GM21529 (cell line): ENCODE results near the gene NXPH4.

Experiments used
- ATAC-seq: cut with Tn5 transposase; IDR thresholded peaks from one replicate; pipeline ENCODE4 v1.9.1; 2021; ENCODE audit not compliant: unreplicated experiment

Gene NXPH4

GRCh38 chr12:57230381-57231155 lies 14.0 kb downstream of the NXPH4 start:
- ATAC-seq, result no peak

- no peak for ATAC-seq
Observed at GRCh38 chr12:57231276-57232021, 14.9 kb downstream of the NXPH4 start.

DNA sequence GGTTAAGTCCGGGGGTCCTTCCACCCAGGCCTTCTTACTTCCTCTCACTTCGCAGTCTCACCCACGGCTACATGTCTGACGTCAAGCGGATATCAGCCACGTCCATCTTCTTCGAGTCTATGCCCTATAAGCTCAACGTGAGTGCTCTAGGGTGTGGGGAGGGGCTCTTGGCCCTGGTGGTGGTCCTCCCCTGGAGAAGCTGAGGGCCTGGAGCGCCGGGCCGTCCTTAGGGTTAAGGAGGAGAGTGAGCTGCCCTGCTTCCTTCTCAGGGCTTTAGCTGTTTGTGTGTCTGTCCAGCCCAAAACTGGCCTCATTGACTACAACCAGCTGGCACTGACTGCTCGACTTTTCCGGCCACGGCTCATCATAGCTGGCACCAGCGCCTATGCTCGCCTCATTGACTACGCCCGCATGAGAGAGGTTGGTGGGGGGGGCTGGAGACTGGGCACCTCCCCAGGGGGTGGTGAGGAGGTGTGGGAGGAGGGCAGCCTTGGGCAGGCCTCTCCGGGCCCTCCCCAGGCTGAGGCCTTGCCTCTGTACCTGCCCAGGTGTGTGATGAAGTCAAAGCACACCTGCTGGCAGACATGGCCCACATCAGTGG lies 15.7 kb downstream of the NXPH4 start:
- no peak for ATAC-seq

- ATAC-seq, result no peak
Observed at GRCh38 chr12:57233357-57234232, 17.0 kb downstream of the NXPH4 start.

DNA sequence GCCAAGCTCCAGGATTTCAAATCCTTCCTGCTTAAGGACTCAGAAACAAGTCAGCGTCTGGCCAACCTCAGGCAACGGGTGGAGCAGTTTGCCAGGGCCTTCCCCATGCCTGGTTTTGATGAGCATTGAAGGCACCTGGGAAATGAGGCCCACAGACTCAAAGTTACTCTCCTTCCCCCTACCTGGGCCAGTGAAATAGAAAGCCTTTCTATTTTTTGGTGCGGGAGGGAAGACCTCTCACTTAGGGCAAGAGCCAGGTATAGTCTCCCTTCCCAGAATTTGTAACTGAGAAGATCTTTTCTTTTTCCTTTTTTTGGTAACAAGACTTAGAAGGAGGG lies 17.6 kb downstream of the NXPH4 start:
- ATAC-seq, result no peak

DNA sequence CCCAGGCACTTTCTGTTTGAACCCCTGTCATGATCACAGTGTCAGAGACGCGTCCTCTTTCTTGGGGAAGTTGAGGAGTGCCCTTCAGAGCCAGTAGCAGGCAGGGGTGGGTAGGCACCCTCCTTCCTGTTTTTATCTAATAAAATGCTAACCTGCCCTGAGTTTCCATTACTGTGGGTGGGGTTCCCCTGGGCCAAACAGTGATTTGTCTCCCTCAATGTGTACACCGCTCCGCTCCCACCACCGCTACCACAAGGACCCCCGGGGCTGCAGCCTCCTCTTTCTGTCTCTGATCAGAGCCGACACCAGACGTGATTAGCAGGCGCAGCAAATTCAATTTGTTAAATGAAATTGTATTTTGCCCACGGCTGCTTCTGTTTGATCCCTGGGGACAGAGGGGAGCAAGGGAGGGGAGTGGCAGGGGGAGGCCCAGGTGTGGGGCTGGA lies 18.0 kb downstream of the NXPH4 start:
- no peak for ATAC-seq

- ATAC-seq, result no peak
Observed at GRCh38 chr12:57235017-57235727, 18.6 kb downstream of the NXPH4 start.

DNA sequence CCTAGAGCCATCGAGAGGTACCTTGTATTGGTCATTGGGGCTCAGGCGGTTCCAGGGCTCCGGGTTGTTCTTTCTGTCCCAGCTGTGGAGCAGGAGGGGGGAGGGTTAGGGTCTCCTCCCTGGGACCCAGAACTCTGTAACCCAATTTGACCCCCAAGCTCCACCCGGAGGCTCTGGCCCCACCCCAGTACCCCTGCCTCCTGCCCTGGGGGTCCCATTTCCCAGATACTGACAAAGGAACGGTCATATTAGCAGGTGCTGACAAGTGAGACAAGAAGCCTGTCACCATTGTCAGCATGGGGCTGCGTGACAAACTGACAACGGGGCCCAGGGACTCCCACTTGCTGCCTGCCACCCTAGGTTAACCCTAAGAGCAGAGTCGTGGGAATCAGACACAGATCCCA lies 19.1 kb downstream of the NXPH4 start:
- no peak for ATAC-seq

GRCh38 chr12:57236201-57236924 lies 19.8 kb downstream of the NXPH4 start:
- ATAC-seq, result no peak

GRCh38 chr12:57236925-57237595 lies 20.5 kb downstream of the NXPH4 start:
- ATAC-seq, result no peak

DNA sequence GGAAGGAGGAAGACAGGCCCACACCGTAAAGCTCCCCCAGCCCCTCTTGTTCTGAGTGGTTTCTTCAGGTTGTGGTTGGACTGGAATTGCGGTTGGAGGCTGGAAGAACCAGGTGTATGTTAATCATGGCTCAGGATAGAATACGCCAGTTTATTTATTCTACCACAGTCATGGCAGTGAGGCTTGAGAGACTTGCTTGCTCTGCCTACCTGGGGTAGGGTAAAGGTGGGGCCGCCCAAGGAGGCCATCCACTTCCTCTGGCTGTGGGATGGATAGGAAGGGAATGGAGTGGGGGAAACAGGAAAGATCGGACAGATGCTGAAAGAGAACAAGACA lies 21.0 kb downstream of the NXPH4 start:
- ATAC-seq, result no peak

DNA sequence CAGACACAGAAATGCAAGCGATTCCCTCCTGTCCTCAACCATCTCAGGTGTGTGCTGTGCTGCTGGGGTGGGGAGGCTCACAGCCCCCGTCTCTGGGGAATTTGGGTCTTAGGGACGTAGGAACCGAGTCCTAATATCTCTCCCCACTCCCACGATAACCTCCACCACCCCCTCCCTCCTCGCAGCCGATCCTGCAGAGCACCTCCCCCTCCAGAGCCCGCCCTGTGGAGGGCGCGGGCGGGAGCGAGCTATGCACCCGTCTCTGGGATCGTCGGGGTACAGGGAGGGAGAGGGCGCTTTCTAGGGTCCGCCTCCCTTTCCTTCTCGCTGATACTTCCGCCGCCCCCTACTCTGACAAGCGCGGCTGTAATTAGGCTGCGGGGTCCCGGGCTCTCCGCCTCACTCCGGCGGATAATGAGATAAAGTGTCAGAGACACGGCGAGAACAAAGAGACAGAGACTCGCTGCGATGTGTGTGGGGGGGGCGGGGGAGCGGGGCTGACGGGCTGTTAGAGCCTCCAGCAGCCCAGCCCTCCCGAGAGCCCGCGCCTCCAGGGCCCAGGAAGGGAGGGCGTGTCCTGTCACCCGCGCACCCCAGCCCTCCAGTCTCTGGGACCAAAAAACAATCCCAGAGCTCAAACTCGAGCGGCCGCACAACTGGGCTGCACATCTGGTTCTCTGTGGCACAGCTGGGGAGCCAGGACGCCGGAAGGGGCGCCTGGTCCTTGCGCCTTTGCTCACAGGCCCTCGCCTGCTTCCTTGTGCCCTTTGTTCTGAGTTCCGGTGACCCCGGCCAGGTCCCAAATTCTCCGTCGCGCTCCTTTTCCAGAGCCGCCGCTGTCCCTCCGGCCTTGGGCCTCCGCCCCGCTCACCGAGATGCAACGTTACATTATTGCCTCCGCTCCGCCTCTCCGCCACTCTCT lies 21.6 kb downstream of the NXPH4 start:
- no peak for ATAC-seq

DNA sequence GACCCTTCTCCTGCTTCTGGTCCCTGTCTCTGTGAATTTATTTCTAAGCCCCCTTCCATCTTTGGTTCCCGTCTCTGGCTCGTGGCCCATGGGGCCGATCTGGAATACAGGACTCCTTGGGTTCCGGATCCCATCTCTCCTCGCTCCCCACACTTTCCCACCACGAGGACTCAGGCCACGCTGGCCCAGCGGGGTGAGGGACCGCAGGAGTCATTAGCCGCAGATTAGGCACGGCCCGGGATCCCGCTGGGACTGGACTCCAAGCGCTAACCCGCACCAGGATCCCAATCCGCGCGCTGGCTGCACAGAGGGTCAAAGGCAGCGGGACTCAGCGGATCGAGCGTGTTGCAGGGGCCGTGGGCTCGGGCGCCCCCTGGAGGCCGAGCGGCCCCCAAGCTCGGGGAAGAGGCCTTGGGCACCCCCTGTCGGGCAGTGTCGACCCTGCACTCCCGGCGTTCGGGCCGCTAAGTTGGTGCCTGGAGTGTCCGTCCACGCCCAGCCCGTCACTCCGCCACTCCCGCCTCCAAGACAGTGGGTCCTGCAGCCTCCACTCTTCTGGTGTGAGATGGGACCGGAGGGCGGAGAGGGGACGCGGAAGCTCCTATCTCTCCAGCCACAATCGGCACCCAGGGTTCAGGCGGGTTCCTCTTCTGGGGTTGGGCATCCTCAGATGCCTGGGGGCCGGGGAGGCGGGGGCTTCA lies 22.4 kb downstream of the NXPH4 start:
- peak; percentile 47 for ATAC-seq

- no peak for ATAC-seq
Observed at GRCh38 chr12:57239587-57240065, 23.0 kb downstream of the NXPH4 start.

DNA sequence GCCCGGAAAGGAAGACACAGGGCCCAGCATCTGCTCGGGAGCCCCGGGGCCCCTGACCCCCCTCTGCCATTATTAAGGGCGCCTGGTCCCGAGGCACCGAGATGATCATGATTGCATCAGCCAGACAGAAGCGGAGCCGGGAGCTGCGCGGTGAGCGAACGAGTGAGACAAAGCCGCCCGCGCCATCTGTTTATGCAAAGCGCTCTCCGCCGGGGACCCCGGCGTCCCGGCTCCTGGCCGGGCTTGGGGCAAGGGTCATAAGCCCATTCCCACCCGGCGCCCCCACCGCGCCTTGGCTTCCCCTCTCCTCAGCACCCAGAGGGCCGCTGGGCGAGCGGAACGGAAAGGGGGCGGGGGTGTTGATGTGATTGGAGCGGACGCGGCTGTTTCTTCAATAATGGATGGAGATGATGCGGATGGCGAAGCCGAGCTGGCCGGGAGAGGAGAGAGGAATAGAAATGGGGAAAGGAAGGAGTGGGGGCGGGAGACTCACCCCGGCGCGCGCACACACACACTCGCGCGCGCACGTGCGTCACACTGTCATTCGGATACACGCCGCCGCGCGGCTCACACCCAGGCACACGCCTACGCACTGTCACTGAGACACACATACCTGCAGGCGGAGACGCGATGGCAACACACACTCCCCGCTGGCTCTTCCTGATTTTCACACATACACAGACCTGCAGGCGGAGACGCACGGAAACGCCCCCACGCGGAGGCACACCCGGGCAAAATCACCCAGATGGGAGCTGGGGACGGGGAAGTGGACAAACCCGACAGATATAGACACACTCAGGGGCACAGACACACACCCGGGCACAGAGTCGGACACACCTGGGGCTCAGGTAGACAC lies 23.7 kb downstream of the NXPH4 start:
- no peak for ATAC-seq

GRCh38 chr12:57240926-57241401 lies 24.4 kb downstream of the NXPH4 start:
- no peak for ATAC-seq
